SK-N-SH treated with all-trans-retinoic acid at 6 μM for 48 hours (cell line): ENCODE results near the gene AMPD3.

Experiments
- ARNTL ChIP-seq: fragments of 450-650 bp; formaldehyde crosslinking; IDR thresholded peaks from 2 replicates; pipeline ENCODE4 v1.5.0; 2020; ENCODE audit warnings: low read depth, mild to moderate bottlenecking, moderate library complexity, borderline replicate concordance
- CSRNP3 ChIP-seq: fragments of 250-450 bp; sonication (Bioruptor Pico); IDR thresholded peaks from 2 replicates; pipeline ENCODE4 v1.5.1; 2021; ENCODE audit warnings: mild to moderate bottlenecking, moderate library complexity
- ESRRG ChIP-seq: fragments of 250-450 bp; sonication (Bioruptor Pico); IDR thresholded peaks from 2 replicates; pipeline ENCODE4 v1.6.1; 2021; ENCODE audit warnings: mild to moderate bottlenecking
- ISL1 ChIP-seq: fragments of 250-450 bp; sonication (Bioruptor Pico); IDR thresholded peaks from 2 replicates; pipeline ENCODE4 v2.1.2; 2022; ENCODE audit warnings: mild to moderate bottlenecking, moderate library complexity
- TF ChIP-seq, protein P1 (sequence below): fragments of 250-450 bp; sonication (Bioruptor Pico); IDR thresholded peaks from 2 replicates; pipeline ENCODE4 v1.8.0; 2020; ENCODE audit warnings: mild to moderate bottlenecking, moderate library complexity, borderline replicate concordance

- TF ChIP-seq ISL1 (CRISPR knock-in tag) (no peak), ESRRG (CRISPR knock-in tag) (no peak), CSRNP3 (CRISPR knock-in tag) (no peak), ARNTL (CRISPR knock-in tag) (no peak)
- TF ChIP-seq, protein P1, sequence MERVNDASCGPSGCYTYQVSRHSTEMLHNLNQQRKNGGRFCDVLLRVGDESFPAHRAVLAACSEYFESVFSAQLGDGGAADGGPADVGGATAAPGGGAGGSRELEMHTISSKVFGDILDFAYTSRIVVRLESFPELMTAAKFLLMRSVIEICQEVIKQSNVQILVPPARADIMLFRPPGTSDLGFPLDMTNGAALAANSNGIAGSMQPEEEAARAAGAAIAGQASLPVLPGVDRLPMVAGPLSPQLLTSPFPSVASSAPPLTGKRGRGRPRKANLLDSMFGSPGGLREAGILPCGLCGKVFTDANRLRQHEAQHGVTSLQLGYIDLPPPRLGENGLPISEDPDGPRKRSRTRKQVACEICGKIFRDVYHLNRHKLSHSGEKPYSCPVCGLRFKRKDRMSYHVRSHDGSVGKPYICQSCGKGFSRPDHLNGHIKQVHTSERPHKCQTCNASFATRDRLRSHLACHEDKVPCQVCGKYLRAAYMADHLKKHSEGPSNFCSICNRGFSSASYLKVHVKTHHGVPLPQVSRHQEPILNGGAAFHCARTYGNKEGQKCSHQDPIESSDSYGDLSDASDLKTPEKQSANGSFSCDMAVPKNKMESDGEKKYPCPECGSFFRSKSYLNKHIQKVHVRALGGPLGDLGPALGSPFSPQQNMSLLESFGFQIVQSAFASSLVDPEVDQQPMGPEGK (CRISPR knock-in tag) = no peak
These were observed 41.4 kb downstream of the AMPD3 start for GRCh38 chr11:10496296-10496936.
